Activated T-helper 2 cell treated with anti-CD3 and anti-CD28 coated beads, Interferon-gamma antibody, Interleukin-2, Interleukin-4, amounts not matched to agents 10 μg/mL and 5 μg/mL and 100 μg/mL, durations not matched to agents 14 hours and 24 hours and 36 hours (primary cell): ENCODE measurements around the gene PIEZO2. TPM values are rescaled to one million over a fixed set of nuclear protein-coding genes. Genes with fewer than 3 reads are reported as not detected.

Experiments
- DNase-seq: peaks from one replicate; pipeline ENCODE4 v3.0.0; 2021; ENCODE audit warnings: low spot score
- H3K27ac Mint-ChIP-seq: one replicate; pipeline ENCODE4 v1.8.0; 2021; ENCODE audit warnings: mixed read lengths
- H3K27me3 Mint-ChIP-seq: one replicate; pipeline ENCODE4 v1.8.0; 2021; ENCODE audit warnings: low read depth, mixed read lengths
- H3K36me3 Mint-ChIP-seq: one replicate; pipeline ENCODE4 v1.8.0; 2021; ENCODE audit warnings: low read depth, mixed read lengths
- H3K4me1 Mint-ChIP-seq: one replicate; pipeline ENCODE4 v1.8.0; 2021; ENCODE audit warnings: low read depth, mixed read lengths
- H3K4me3 Mint-ChIP-seq: one replicate; pipeline ENCODE4 v1.8.0; 2021; ENCODE audit warnings: low read depth, mild to moderate bottlenecking, moderate library complexity, mixed read lengths
- H3K9me3 Mint-ChIP-seq: one replicate; pipeline ENCODE4 v1.8.0; 2021; ENCODE audit warnings: mixed read lengths
- intact Hi-C: fragments of 100-400 bp; cut with micrococcal nuclease; formaldehyde crosslinking; loops from one replicate; pipeline ENCODE4 v1.15.1; 2023
- total RNA-seq: library from RNA; stranded (reverse); gene quantifications from 2 replicates; pipeline ENCODE4 v1.2.3, GENCODE V29; 2022

Gene PIEZO2
- total RNA-seq, 1 donor from 2014 or later: not detected

- Mint-ChIP-seq H3K9me3 (no peaks in the 10 kb centered on the region), H3K36me3 (no peaks in the 10 kb centered on the region), H3K4me1 (no peaks in the 10 kb centered on the region), H3K27me3 (no peaks in the 10 kb centered on the region), H3K4me3 (no peak overlapping the region), H3K27ac (no peak overlapping the region)
- intact Hi-C loops: no loop called here
- DNase-seq: no peak
Measured at GRCh38 chr18:10892786-10893185, 256.6 kb downstream of the PIEZO2 start.

GRCh38 chr18:10890022-10890421 is 259.3 kb downstream of the PIEZO2 start:
- no peaks in the 10 kb centered on the region for H3K9me3 Mint-ChIP-seq
- DNase-seq: no peak
- H3K27me3 Mint-ChIP-seq: no peaks in the 10 kb centered on the region
- no peaks in the 10 kb centered on the region for H3K36me3 Mint-ChIP-seq
- H3K4me3 Mint-ChIP-seq: no peak overlapping the region
- no peak overlapping the region for H3K27ac Mint-ChIP-seq
- no peaks in the 10 kb centered on the region for H3K4me1 Mint-ChIP-seq
- intact Hi-C loops: no loop called here

- no peak for DNase-seq
- H3K9me3 Mint-ChIP-seq: no peaks in the 10 kb centered on the region
- intact Hi-C loops: no loop called here
- no peaks in the 10 kb centered on the region for H3K27me3 Mint-ChIP-seq
- no peak overlapping the region for H3K4me3 Mint-ChIP-seq
- H3K27ac Mint-ChIP-seq: no peak overlapping the region
- H3K36me3 Mint-ChIP-seq: no peaks in the 10 kb centered on the region
- no peaks in the 10 kb centered on the region for H3K4me1 Mint-ChIP-seq
Measured at GRCh38 chr18:10878703-10879102, 270.7 kb downstream of the PIEZO2 start.

GRCh38 chr18:10877987-10878386 is 271.4 kb downstream of the PIEZO2 start:
- no peaks in the 10 kb centered on the region for H3K9me3 Mint-ChIP-seq
- H3K27ac Mint-ChIP-seq: no peak overlapping the region
- H3K27me3 Mint-ChIP-seq: peaks cover 1% of the 10 kb centered on the region
- no peak overlapping the region for H3K4me3 Mint-ChIP-seq
- intact Hi-C loops: no loop called here
- DNase-seq: no peak
- no peaks in the 10 kb centered on the region for H3K36me3 Mint-ChIP-seq
- H3K4me1 Mint-ChIP-seq: no peaks in the 10 kb centered on the region

- DNase-seq: no peak
- H3K27ac Mint-ChIP-seq: no peak overlapping the region
Measured at GRCh38 chr18:10875811-10876210, 273.6 kb downstream of the PIEZO2 start.

GRCh38 chr18:10872304-10872703 is 277.1 kb downstream of the PIEZO2 start:
- H3K27me3 Mint-ChIP-seq: peaks cover 1% of the 10 kb centered on the region
- H3K36me3 Mint-ChIP-seq: no peaks in the 10 kb centered on the region
- intact Hi-C loops: no loop called here
- H3K4me1 Mint-ChIP-seq: no peaks in the 10 kb centered on the region
- no peak overlapping the region for H3K27ac Mint-ChIP-seq
- DNase-seq: no peak
- H3K4me3 Mint-ChIP-seq: no peak overlapping the region
- no peaks in the 10 kb centered on the region for H3K9me3 Mint-ChIP-seq

More at GRCh38 chr18:10875811-10876210, 273.6 kb downstream of the PIEZO2 start:
- Mint-ChIP-seq H3K36me3 (no peaks in the 10 kb centered on the region), H3K4me3 (no peak overlapping the region), H3K4me1 (no peaks in the 10 kb centered on the region), H3K27me3 (peaks cover 1% of the 10 kb centered on the region), H3K9me3 (no peaks in the 10 kb centered on the region)
- intact Hi-C loops: no loop called here

- no peak for DNase-seq
- H3K27ac Mint-ChIP-seq: no peak overlapping the region
- no peaks in the 10 kb centered on the region for H3K36me3 Mint-ChIP-seq
- H3K9me3 Mint-ChIP-seq: no peaks in the 10 kb centered on the region
- H3K4me3 Mint-ChIP-seq: no peak overlapping the region
- peaks cover 1% of the 10 kb centered on the region for H3K27me3 Mint-ChIP-seq
- no peaks in the 10 kb centered on the region for H3K4me1 Mint-ChIP-seq
- intact Hi-C loops: no loop called here
Measured at GRCh38 chr18:10864722-10865121, 284.6 kb downstream of the PIEZO2 start.

GRCh38 chr18:10863026-10863425 is 286.3 kb downstream of the PIEZO2 start:
- Mint-ChIP-seq H3K9me3 (no peaks in the 10 kb centered on the region), H3K27me3 (peaks cover 1% of the 10 kb centered on the region), H3K27ac (no peak overlapping the region), H3K36me3 (no peaks in the 10 kb centered on the region), H3K4me3 (no peak overlapping the region), H3K4me1 (no peaks in the 10 kb centered on the region)
- intact Hi-C loops: no loop called here
- no peak for DNase-seq

GRCh38 chr18:10860928-10861327 is 288.4 kb downstream of the PIEZO2 start:
- Mint-ChIP-seq H3K4me1 (no peaks in the 10 kb centered on the region), H3K9me3 (no peaks in the 10 kb centered on the region), H3K27me3 (peaks cover 1% of the 10 kb centered on the region), H3K27ac (no peak overlapping the region), H3K36me3 (no peaks in the 10 kb centered on the region), H3K4me3 (no peak overlapping the region)
- DNase-seq: no peak
- intact Hi-C loops: no loop called here

GRCh38 chr18:10860382-10860781 is 289.0 kb downstream of the PIEZO2 start:
- Mint-ChIP-seq H3K4me1 (no peaks in the 10 kb centered on the region), H3K4me3 (no peak overlapping the region), H3K36me3 (no peaks in the 10 kb centered on the region), H3K27ac (no peak overlapping the region), H3K27me3 (peaks cover 1% of the 10 kb centered on the region), H3K9me3 (no peaks in the 10 kb centered on the region)
- intact Hi-C loops: no loop called here
- DNase-seq: no peak

GRCh38 chr18:10858477-10858876 is 290.9 kb downstream of the PIEZO2 start:
- Mint-ChIP-seq H3K4me1 (no peaks in the 10 kb centered on the region), H3K9me3 (no peaks in the 10 kb centered on the region)

GRCh38 chr18:10856132-10856531 is 293.2 kb downstream of the PIEZO2 start:
- DNase-seq: no peak
- H3K4me1 Mint-ChIP-seq: no peaks in the 10 kb centered on the region
- H3K27ac Mint-ChIP-seq: no peak overlapping the region
- intact Hi-C loops: loop anchor here (10.0 kb wide), 1 partner anchor 299 kb away; no protein-coding TSS in a partner anchor
- peaks cover 4% of the 10 kb centered on the region for H3K27me3 Mint-ChIP-seq
- H3K36me3 Mint-ChIP-seq: no peaks in the 10 kb centered on the region
- no peak overlapping the region for H3K4me3 Mint-ChIP-seq
- H3K9me3 Mint-ChIP-seq: no peaks in the 10 kb centered on the region

More at GRCh38 chr18:10858477-10858876, 290.9 kb downstream of the PIEZO2 start:
- Mint-ChIP-seq H3K27ac (no peak overlapping the region), H3K27me3 (no peaks in the 10 kb centered on the region), H3K4me3 (no peak overlapping the region), H3K36me3 (no peaks in the 10 kb centered on the region)
- intact Hi-C loops: loop anchor here (10.0 kb wide), 1 partner anchor 296 kb away; no protein-coding TSS in a partner anchor
- DNase-seq: no peak

- H3K4me1 Mint-ChIP-seq: no peaks in the 10 kb centered on the region
- H3K9me3 Mint-ChIP-seq: no peaks in the 10 kb centered on the region
- H3K27ac Mint-ChIP-seq: no peak overlapping the region
- H3K4me3 Mint-ChIP-seq: no peak overlapping the region
- peaks cover 4% of the 10 kb centered on the region for H3K27me3 Mint-ChIP-seq
- intact Hi-C loops: loop anchor here (10.0 kb wide), 1 partner anchor 302 kb away; no protein-coding TSS in a partner anchor
- DNase-seq: no peak
- H3K36me3 Mint-ChIP-seq: no peaks in the 10 kb centered on the region
Measured at GRCh38 chr18:10852385-10853303, 296.7 kb downstream of the PIEZO2 start.
